Stimulated activated CD4-positive, alpha-beta T cell treated with anti-CD3 and anti-CD28 coated beads, Interleukin-4, amount 100 ng/mL, for 48 hours (primary cell): ENCODE measurements around the gene OXTR.
A peak's percentile ranks its signal among the peaks of the same experiment; 100 is the strongest.

ENCODE experiments used
- DNase-seq, 2 donors: peaks; one replicate each; pipeline ENCODE4 v3.0.0-alpha.2; 2020; ENCODE audit warnings: low read depth in 2 of 2

The OXTR gene

DNA sequence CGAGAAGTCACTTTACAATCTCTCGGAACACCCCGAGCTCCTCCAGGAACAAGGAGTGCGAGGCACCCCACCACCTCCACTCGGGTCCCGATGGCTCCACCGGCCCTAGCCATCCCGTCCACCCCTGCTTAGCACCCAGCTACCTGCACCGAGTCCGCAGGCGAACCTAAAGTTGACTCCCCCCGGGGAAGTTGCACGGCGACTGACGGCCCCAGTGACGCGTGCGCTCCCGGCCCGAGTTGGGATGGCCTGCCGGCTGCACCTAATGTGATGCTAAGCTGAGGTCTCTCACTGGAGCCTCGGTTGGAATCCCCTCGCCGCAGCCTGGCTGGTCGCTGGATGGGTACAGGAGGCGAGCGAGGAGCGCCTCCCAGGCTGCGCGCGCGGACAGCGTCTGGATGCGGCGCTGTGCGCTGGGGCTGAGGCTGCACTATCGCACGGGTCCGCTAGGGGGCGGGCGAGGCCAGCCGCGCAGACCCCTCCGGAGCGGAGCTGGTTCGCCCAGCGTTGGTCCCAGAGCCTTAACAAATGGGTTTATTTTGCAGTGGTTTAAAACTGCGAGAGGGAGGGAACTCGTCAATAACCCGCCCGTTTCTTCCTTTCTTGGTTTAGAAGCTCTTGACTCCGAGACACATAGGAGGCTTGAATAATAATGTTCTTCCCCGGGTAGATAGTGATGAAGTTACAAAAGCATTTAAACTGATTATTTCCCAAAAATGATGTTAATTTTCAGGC is at the start of gene OXTR:
Gene OXTR, minus strand, starts transcription at position 526 of the 735 bp plus-strand sequence. CDS start 1,426 bp downstream, outside the sequence.
- peak; percentile 41 to 63 for DNase-seq

DNA sequence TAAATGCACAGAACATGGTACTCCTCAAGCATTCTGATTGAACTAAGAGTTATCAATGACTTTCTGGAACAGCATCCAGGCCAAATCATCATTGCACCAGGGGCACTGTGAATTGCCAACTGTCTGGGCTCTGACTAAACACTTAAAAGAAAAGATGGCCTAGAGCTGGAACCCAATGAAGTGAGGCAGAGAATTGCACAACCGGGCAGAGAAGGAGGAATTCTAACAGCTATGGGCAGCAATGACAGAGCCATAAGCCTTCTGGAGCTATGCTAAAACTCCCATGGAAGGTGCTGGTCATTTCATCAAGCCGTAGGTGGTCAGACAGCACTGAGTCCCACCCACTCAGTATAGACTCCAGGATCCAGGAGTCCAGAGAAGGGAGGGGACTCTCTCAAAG is 48.1 kb upstream of the OXTR start:
- no peak for DNase-seq

DNA sequence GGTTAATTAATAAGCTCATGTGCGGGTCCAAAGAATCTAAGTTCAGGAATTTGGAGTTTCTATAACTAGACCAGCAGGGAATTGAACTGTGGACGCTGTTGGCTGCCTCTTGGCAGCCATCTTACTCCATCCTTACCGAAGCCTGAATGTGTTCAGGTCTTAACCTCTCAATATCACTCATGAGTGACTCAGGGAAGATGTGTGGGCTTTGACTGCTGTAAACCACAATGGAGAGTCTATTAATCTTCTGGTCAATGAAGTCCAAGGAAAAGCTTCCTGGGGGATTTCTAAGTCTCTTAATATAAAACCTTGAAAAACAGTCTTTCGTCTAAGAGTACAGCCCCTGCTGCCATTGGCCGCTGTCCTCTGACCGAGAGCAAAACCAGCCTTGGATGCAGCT is 46.7 kb upstream of the OXTR start:
- no peak for DNase-seq

DNA sequence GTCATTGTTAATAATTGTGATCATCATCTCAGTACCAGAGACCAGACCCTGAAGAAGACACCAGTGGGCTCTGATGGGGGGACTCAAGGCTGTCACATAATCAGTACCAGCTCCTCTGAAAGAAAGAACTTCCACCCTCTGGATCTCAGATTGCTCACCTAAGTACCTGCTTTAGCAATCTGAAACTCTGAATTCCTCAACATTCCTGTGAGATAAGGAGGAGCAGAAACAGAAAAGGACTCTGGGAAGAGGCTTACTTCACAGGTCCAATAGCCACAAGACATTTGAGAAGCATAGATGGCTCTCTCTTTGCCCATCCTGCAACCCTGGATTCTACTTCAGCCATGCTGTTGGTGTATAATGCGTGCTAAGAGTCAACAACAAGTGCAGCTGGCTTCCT is 44.0 kb upstream of the OXTR start:
- no peak for DNase-seq

DNA sequence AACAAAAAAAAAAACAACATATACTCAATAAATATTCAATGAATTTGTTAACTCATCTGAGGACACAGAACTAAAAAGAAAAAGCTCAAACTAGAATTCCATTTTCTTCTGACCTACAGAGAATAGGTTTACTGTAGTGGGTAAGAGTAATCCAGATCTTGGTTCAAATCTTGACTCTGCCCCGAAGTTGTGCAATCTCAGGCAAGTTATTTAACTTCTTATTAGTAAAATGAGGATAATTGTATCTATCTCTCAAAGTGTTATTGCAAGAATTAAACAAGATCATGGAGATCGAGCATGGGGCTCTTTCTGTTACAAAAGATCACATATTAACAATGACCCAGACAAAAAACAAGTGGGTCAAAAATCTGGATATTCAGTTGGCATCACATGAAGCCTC is 41.1 kb upstream of the OXTR start:
- no peak for DNase-seq

DNA sequence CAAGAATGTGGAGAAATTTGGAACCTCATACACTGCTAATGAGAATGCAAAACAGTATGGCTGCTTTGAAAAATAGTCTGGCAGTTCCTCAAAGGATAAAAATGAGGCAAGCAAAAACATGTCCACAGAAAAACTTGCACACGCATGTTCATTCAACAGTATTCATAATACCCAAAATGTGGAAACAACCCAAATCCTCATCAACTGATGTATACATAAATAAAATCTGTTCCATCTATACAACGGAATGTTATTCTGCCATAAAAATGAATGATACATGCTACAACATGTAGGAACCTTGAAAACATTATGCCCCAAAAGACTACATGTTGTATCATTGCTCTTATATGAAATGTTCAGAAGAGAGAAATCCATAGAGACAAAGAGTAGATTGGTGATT is 36.4 kb upstream of the OXTR start:
- no peak for DNase-seq

DNA sequence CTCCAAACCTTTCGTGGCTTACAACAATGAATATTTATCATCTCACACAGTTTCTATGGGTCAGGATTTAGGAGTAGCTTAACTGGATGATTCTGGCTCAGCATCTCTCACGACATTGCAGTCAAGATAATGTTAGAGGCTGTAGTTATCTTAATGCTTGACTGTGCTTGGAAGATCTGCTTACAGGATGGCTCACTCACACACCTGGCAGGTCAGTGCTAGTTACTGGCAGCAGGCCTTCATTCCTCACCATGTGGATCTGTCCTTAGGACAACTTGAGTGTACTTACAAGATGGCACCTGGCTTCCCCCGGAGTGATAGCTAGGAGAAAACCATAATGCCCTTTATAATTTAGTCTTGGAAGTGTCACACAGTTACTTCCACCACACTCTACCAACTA is 32.8 kb upstream of the OXTR start:
- no peak for DNase-seq

DNA sequence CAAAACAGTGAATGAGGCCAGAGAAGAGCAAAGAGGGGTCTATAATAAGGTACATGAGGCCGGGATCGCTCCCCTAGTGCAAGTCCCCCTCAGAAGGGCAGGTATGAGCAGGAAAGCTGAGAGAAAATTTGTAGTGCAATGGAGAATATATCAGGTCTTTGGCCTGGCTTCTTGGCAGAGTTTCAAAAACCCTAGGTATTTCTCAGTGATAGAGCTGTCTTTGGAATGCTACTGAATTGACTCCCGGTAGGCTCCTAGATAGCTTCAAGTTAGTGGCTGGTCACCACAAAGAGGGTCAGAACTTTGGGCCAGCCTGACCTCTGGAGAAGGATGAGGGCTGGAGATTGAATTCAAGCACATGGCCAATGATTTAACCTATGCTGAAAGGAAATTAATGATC is 30.6 kb upstream of the OXTR start:
- no peak for DNase-seq

DNA sequence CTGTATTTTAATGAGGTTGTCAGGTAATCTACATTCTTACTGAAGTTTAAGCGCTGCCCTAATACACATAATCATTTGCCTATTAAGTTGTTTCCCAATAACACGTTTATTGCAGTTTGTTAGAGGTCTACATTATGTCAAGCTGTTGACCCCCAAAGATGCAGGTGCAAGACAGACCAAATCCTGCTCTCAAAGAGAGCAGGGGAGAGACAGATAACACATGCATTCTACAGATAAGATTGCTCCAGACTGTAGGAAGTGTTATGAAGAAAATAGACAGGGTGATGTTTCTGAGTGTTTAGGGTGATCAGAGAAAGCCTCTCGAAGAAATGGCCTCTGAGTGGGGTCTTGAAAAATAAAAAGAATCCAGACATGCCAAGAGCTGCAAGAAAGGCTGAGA is 24.8 kb upstream of the OXTR start:
- DNase-seq = no peak

DNA sequence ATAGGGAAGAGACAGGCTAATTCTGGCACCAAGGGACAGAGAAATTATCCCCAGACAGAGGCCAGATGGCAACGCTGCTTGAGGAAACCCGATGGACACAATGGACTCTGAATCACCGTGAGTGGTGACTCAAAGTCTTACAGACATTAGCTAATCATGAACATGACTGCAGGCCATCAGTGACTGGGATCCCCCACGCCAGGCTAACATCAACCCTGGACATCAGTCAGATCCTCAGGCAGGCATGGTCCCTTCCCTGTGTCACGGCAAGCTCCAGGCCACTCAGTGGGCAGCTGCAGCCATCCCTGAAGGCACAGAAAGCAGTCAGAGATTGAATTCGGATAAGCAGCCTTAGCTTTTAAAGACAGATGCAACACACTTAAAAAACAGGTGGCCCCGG is 23.8 kb upstream of the OXTR start:
- no peak for DNase-seq

DNA sequence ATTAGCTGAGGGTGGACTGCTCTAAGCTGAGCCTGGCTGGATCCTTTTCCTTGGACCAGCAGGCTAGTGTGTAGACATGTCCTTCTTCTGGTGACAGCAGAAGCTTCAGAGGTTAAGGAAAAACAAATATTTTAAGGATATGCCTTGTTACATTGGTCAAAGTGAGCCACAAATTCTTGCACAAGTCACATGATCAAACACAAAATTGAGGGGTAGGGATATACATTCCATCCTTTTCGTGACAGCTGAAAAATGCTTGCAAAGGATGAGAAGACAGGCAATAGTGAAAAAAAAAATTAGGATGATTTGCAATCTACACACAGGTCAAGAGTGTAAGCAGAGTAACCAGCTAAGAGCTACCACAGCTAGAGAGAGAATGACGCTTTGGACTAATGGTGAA is 21.1 kb upstream of the OXTR start:
- no peak for DNase-seq

DNA sequence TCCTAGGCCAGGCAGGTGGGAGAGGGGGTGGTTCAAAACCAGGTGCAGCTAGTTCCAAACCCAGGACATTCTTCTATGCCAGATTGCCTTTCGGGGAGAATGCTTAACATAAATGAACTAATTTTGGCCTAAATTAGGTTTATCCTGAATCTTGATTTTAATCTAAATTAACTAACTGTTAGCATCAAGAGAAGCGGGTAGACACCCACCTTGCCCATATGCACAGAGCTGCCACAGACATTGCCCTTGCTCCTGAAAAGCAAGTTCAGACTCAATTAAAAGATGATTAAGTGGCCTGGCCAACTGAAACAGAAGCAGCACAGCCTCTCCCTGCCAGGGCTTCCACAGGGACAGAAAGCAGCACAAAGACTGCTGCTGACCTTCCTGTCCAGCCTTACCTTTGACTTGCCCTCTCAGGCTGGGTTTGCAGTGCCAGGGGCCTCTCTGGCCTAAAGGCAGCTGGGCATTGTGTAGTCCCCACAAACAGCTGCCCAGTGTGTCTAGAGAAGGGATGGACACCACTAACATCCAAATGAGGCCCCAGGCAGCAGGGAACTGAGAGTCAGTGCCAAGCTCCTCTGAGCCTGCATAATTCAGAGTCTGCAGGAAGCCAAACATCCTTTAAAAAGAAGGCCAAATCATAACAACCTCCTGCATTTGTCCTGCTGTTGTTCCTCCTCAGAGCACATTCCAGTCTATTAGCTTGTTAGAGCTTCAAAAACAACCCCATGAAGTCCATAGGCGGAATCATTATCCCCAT is 15.4 kb upstream of the OXTR start:
- no peak for DNase-seq

DNA sequence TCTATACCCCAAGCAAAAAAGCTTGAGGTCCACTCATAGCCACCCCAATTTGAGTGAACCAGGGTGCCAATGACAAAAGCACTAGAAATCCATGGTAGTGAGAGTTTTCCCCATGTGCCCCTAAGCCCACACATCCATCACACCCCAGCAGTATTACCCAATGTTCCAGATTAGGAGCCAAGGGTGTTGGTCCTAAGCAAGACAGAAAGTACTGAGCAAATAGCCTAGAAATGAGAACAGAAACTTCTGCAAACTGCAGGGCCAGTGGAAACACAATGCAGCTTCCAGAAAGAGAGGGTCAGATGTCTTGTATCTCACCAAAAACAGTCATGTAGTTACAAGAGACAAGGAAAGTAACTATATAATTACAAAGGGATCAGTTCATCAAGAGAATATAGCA is 10.9 kb upstream of the OXTR start:
- no peak for DNase-seq

DNA sequence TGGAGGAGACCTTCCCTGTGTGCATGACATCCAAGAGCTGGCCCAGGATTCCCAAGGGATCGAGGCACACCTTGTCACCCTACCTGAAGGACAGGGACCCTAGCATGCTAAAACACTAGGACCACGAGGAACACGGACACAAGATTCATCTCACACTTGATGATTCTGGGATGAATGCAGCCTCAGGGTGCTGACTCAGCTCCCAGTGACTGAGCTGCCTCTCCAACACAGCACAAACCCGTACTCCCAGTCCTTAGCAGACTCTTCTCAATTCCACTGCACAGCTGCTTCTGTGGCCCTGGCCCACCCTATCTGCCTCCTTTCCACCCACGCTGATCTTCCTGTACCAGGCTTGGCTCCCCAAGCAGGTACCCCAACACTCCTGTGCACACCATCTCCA is 9.1 kb upstream of the OXTR start:
- no peak for DNase-seq

DNA sequence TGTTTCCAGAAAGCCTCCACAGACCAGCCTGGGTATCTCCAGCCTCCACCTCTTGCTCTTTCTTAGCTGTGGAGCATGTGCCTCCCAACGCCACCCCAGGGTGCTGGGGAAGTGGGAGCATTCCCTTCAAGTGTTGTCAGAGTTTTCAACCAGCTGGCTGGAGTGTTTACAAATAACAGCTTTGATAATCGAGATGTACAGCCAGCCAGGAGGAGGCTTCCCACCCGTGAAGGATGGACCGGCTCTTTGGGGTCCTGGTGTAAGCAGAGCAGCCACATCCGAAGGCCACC is 8.5 kb upstream of the OXTR start:
- DNase-seq = no peak

DNA sequence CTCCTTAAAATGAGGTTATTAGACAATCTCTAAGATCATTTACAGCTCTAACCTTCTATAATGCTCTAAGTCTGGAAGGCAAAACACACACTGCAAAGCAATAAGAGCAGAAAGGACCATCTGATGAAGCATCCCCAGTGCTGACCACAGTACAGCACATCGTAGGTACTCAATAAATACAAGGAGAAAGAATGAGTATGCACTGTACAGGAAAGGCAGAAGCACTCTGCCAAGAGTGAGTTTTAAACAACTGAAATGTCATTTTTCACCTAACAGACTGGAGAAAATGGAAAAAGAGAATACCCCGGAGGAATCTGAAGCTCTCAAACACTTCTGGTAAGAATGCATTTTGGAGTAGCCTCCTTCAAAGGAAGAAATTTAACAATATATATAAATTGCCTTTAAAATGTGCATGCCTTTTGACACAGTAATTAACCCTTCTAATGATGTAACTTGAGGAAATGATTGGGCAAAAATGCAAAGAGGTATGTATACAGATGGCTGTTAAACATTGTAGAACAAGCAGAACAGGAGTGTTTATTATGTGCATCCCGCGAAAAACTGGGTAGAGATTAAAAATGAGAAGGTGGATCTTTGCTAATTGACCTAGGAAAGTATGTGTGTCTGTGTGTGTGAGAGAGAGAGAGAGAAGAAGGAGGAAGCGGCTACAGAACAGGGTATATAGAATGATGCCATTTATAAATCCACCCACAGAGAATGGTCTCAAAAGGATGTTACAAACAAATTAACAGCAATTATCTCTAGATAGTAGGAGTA is 8.0 kb upstream of the OXTR start:
- DNase-seq = no peak

DNA sequence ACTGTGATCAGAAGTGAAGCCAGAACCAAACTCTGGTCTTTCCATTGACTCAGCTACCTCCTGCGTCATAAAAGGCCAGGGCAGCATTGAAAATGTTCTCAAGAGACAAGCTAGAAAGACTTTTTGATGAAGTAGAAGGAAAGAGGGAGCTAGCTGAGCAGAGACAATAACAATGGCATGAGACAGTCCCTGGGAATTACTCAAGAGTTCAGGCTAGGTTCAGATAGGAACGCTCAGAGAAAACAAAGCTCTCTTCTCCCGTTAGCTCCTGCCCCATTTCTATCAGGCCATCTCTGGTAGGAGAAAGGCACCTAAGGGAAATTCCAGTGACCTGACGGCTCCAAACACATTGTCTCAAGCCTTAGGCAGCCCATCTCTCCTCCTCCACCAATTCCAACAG is 7.0 kb upstream of the OXTR start:
- no peak for DNase-seq

DNA sequence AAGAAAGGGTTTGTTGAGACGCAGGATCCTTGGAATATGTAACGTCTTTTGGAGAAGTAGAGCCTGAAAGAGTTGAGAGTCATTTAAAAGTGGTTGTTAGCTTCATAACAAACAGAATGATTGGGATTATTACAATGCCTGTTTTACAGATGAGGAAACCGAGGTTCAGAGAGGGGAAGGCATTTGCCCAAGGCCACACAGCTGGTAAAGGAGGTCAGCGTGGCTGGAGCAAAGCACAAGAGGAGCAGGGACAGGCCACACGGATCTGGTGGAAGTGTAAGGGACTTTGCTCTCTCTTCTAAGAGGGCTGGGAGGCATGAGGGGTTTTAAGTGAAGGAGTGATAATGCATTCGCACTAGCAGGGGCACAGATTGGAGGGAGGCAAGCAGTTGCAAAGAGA is 6.2 kb upstream of the OXTR start:
- DNase-seq = no peak

DNA sequence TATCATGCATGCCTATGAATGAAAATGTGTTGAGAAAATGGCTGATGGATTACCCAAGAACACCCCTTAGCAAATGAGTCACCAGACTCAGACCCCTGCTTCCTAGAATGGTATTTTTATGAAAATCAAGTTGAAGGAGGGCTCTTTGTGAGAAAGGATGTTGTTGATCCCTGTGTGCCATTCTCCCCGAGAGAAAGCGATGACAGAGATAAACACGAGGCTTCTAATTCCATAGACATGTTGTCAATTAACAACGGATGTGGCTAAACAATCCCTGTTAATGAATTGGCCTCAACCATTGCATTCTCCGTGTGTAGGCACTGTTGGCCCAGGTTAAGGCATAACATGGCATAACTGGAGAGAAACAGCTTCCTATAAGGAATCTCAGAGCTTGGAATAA is 5.8 kb upstream of the OXTR start:
- DNase-seq = no peak

DNA sequence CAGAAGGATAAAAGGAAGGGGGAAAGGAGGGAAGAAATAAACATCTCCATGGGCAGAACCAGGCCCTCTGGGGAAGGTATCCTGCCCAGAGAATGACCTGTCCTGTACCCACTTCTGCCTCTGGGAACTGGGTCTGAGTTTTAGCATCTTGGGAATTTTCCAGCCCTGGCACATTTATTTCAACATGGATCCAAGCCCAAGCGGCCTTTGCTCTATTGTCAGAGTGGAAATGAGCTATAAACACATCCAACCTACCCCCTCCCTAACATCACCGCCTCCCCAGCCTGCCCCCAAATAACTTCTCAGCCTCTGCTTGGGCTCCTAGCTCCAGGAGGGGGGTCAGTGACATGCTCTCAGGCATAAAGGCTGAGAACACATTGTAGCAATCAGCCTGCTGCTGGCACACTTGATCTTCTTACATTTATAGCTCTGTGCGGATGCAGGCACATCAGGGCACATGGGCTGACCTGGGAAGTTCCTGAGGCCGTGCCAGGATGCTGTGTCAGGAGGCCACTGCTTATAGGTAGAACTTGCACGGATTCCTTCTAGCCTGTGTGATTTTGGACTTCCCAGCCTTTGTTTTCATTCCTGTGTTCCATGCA is 4.6 kb upstream of the OXTR start:
- no peak for DNase-seq

DNA sequence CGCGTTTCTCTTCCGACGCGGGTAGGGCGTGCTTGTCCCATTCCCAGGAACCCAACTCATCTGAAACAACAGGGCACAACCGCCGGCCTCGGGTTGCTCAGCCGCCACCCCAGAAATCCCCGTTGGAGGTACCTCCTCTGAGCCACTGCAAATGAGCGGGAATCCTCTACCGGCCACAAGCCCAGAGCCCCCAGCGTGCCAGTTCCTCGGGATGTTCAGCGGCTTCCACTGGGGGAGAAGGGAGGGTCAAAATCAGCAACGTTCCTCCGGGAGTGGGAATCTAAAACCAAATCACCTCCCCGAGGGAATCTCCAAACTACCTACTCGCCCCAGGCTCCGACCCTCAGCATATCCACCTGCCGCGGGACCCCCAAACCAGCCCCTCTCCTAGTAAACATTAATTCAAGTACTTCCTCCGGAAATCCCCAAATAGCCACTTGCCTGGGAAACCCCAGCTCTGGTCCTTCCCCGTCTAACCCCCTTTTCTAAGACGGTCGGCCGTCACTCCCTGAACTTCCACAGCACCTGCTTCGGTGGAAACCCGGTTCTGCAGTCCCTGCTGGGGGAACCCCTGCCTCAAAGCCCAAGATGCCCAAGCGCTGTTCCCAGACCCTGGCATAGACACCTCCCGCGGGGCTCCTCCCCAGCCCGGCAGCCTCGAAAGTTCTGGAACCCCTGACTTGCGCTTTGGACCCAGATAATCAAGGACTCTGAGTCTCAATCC is 887 bp downstream of the OXTR start:
- DNase-seq = no peak
